Keratinocyte (primary cell): ENCODE results near the gene RPL18.

Experiments used
- CTCF ChIP-seq, 3 experiments: IDR thresholded peaks in 1 of 3; conservative IDR thresholded peaks in 1 of 3; optimal IDR thresholded peaks in 1 of 3; 2 replicates in 2 of 3; 3 replicates in 1 of 3; pipeline versions ENCODE3 to v1.5.1; 2011; ENCODE audit warnings: low read length in 3 of 3, mild to moderate bottlenecking in 3 of 3, moderate library complexity in 2 of 3, control low read depth in 1 of 3, inconsistent platforms in 1 of 3; ENCODE audit not compliant: insufficient read depth in 2 of 3; ENCODE audit errors: extremely low read depth in 1 of 3
- EZH2 ChIP-seq: IDR thresholded peaks from one replicate; pipeline ENCODE4 v1.6.1; 2012; ENCODE audit warnings: inconsistent platforms, mild to moderate bottlenecking, low read length, moderate library complexity

- TF ChIP-seq CTCF (optimal IDR thresholded peaks at IDR 0.05 in 1 of 3, IDR thresholded peaks at IDR 0.05 in 1 of 3, conservative IDR thresholded peaks at IDR 0.05 in 1 of 3; ENCODE audit: extremely low read depth in 1 of 3, insufficient read depth in 2 of 3, low read length in 3 of 3) (no peak), EZH2 (no peak)
These were observed 5.0 kb downstream of the RPL18 start for GRCh38 chr19:48613852-48614435.
